Fibroblast of skin of back (primary cell): Measurements from ENCODE around the gene STT3B.
"Not testable (repeated sequence)": the region's sequence is repeated elsewhere in the genome, so short reads cannot be mapped to it uniquely, and the experiment has no call there.

Source experiments
- DNase-seq: peaks from one replicate; pipeline ENCODE4 v3.0.0-alpha.2; 2013

STT3B gene

GRCh38 chr3:31552103-31552502 is 19.4 kb downstream of the STT3B start:
- DNase-seq, result no peak

GRCh38 chr3:31553258-31553657 is 20.5 kb downstream of the STT3B start:
- DNase-seq, result no peak

- DNase-seq, result no peak
Measured at GRCh38 chr3:31555204-31555603, 22.5 kb downstream of the STT3B start.

- no peak for DNase-seq
Measured at GRCh38 chr3:31559872-31560534, 27.3 kb downstream of the STT3B start.

- DNase-seq, result no peak
Measured at GRCh38 chr3:31561891-31562290, 29.2 kb downstream of the STT3B start.

- no peak for DNase-seq
Measured at GRCh38 chr3:31562525-31562924, 29.8 kb downstream of the STT3B start.

- DNase-seq, result no peak
Measured at GRCh38 chr3:31565288-31565687, 32.6 kb downstream of the STT3B start.

GRCh38 chr3:31567036-31567435 is 34.3 kb downstream of the STT3B start:
- no peak for DNase-seq

- no peak for DNase-seq
Measured at GRCh38 chr3:31568649-31569048, 35.9 kb downstream of the STT3B start.

GRCh38 chr3:31571325-31571724 is 38.6 kb downstream of the STT3B start:
- DNase-seq, result no peak

GRCh38 chr3:31572236-31573004 is 39.7 kb downstream of the STT3B start:
- no peak for DNase-seq

- no peak for DNase-seq
Measured at GRCh38 chr3:31573036-31573779, 40.5 kb downstream of the STT3B start.

GRCh38 chr3:31575448-31575847 is 42.7 kb downstream of the STT3B start:
- no peak for DNase-seq

- no peak for DNase-seq
Measured at GRCh38 chr3:31576521-31576920, 43.8 kb downstream of the STT3B start.

GRCh38 chr3:31577232-31577631 is 44.5 kb downstream of the STT3B start:
- no peak for DNase-seq

GRCh38 chr3:31579828-31580227 is 47.1 kb downstream of the STT3B start:
- DNase-seq, result no peak

GRCh38 chr3:31580645-31581044 is 47.9 kb downstream of the STT3B start:
- no peak for DNase-seq

GRCh38 chr3:31581660-31582059 is 48.9 kb downstream of the STT3B start:
- peak; percentile 11 for DNase-seq

GRCh38 chr3:31589228-31589627 is 56.5 kb downstream of the STT3B start:
- DNase-seq, result no peak

GRCh38 chr3:31590650-31591049 is 57.9 kb downstream of the STT3B start:
- no peak for DNase-seq

GRCh38 chr3:31592764-31593163 is 60.0 kb downstream of the STT3B start:
- DNase-seq, result no peak

GRCh38 chr3:31596176-31596575 is 63.5 kb downstream of the STT3B start:
- DNase-seq, result no peak

- DNase-seq, result no peak
Measured at GRCh38 chr3:31600431-31600830, 67.7 kb downstream of the STT3B start.

- DNase-seq, result not testable (repeated sequence)
Measured at GRCh38 chr3:31605333-31605732, 72.6 kb downstream of the STT3B start.
